Activated CD8-positive, alpha-beta T cell treated with anti-CD3 and anti-CD28 coated beads, Interleukin-2, amount 10 ng/mL, durations not matched to agents 7 days and 5 days (primary cell): ENCODE results near the gene PPP1R9A. TPM values are rescaled to one million over a fixed set of nuclear protein-coding genes. Genes with fewer than 3 reads are reported as not detected.

Experiments
- ATAC-seq: fragments of 150-1000 bp; cut with Tn5 transposase; one replicate; pipeline ENCODE4 v1.10.0; 2021; ENCODE audit warnings: moderate library complexity
- CTCF ChIA-PET: fragments of 350-600 bp; sonication (Branson Sonifier 250); formaldehyde crosslinking; loops from one replicate; lab custom pipeline; 2021; ENCODE audit warnings: antibody characterized with exemption; lab: Charles Lee
- POLR2A ChIA-PET: fragments of 350-600 bp; sonication (Branson Sonifier 250); formaldehyde crosslinking; loops from one replicate; lab custom pipeline; 2021; ENCODE audit warnings: antibody characterized with exemption; lab: Charles Lee
- DNase-seq: peaks from one replicate; pipeline ENCODE4 v3.0.0-alpha.2; 2020
- H3K27ac Mint-ChIP-seq: one replicate; pipeline ENCODE4 v1.8.0; 2021; ENCODE audit warnings: mild to moderate bottlenecking, mixed read lengths
- H3K27me3 Mint-ChIP-seq: one replicate; pipeline ENCODE4 v1.8.0; 2021; ENCODE audit warnings: low read depth, mixed read lengths
- H3K36me3 Mint-ChIP-seq: one replicate; pipeline ENCODE4 v1.8.0; 2021; ENCODE audit warnings: low read depth, mixed read lengths
- H3K4me1 Mint-ChIP-seq: one replicate; pipeline ENCODE4 v1.8.0; 2021; ENCODE audit warnings: low read depth, mixed read lengths
- H3K4me3 Mint-ChIP-seq: one replicate; pipeline ENCODE4 v1.8.0; 2021; ENCODE audit warnings: mild to moderate bottlenecking, mixed read lengths
- H3K9me3 Mint-ChIP-seq: one replicate; pipeline ENCODE4 v1.8.0; 2022; ENCODE audit warnings: mixed read lengths; ENCODE audit not compliant: insufficient read depth
- total RNA-seq, 2 experiments: library from RNA; stranded (reverse); gene quantifications; one replicate each; pipeline ENCODE4 v1.2.3, GENCODE V29; 2021

Gene PPP1R9A
- not detected for total RNA-seq

- POLR2A ChIA-PET, result no interaction called here
- Mint-ChIP-seq H3K27me3 (peaks cover 36% of the 10 kb centered on the region), H3K4me1 (peaks cover 4% of the 10 kb centered on the region), H3K27ac (no peak within 1 kb of the TSS), H3K4me3 (no peak within 1 kb of the TSS), H3K36me3 (no peaks in the 10 kb centered on the region), H3K9me3 (no peaks in the 10 kb centered on the region)
- no peak for ATAC-seq
- CTCF ChIA-PET, result no interaction called here
- no peak for DNase-seq
Observed at GRCh38 chr7:94907026-94907810, at the start of gene PPP1R9A. Gene PPP1R9A, plus strand, starts transcription at chr7:94907594. Its CDS starts 2,520 bp downstream, at chr7:94910114.

- H3K9me3 Mint-ChIP-seq, result no peaks in the 10 kb centered on the region
- DNase-seq (no peak), ATAC-seq (no peak)
- ChIA-PET POLR2A (no interaction called here), CTCF (no interaction called here)
- H3K27ac Mint-ChIP-seq, result no peak overlapping the region
- H3K4me1 Mint-ChIP-seq, result no peaks in the 10 kb centered on the region
- H3K36me3 Mint-ChIP-seq, result no peaks in the 10 kb centered on the region
- H3K27me3 Mint-ChIP-seq, result no peaks in the 10 kb centered on the region
- H3K4me3 Mint-ChIP-seq, result no peak overlapping the region
Observed at GRCh38 chr7:94871132-94871531, 36.3 kb upstream of the PPP1R9A start.

- H3K27ac Mint-ChIP-seq, result no peak overlapping the region
- H3K4me3 Mint-ChIP-seq, result no peak overlapping the region
- POLR2A ChIA-PET, result no interaction called here
- ATAC-seq (no peak), DNase-seq (no peak)
- no peaks in the 10 kb centered on the region for H3K27me3 Mint-ChIP-seq
- CTCF ChIA-PET, result no interaction called here
- H3K4me1 Mint-ChIP-seq, result no peaks in the 10 kb centered on the region
- no peaks in the 10 kb centered on the region for H3K36me3 Mint-ChIP-seq
- no peaks in the 10 kb centered on the region for H3K9me3 Mint-ChIP-seq
Observed at GRCh38 chr7:94873239-94873638, 34.2 kb upstream of the PPP1R9A start.

GRCh38 chr7:94874036-94874785 is 33.2 kb upstream of the PPP1R9A start:
- Mint-ChIP-seq H3K4me1 (no peaks in the 10 kb centered on the region), H3K27ac (no peak overlapping the region), H3K36me3 (no peaks in the 10 kb centered on the region), H3K27me3 (no peaks in the 10 kb centered on the region), H3K9me3 (no peaks in the 10 kb centered on the region), H3K4me3 (no peak overlapping the region)
- ATAC-seq, result no peak
- DNase-seq, result no peak
- ChIA-PET POLR2A (no interaction called here), CTCF (no interaction called here)

GRCh38 chr7:94875201-94875600 is 32.2 kb upstream of the PPP1R9A start:
- H3K27me3 Mint-ChIP-seq, result no peaks in the 10 kb centered on the region
- DNase-seq, result no peak
- ChIA-PET POLR2A (no interaction called here), CTCF (no interaction called here)
- no peak for ATAC-seq
- H3K4me1 Mint-ChIP-seq, result no peaks in the 10 kb centered on the region
- no peaks in the 10 kb centered on the region for H3K36me3 Mint-ChIP-seq
- no peak overlapping the region for H3K4me3 Mint-ChIP-seq
- no peaks in the 10 kb centered on the region for H3K9me3 Mint-ChIP-seq
- H3K27ac Mint-ChIP-seq, result no peak overlapping the region

GRCh38 chr7:94877731-94878670 is 29.4 kb upstream of the PPP1R9A start:
- ATAC-seq (no peak), DNase-seq (no peak)
- ChIA-PET CTCF (no interaction called here), POLR2A (no interaction called here)
- Mint-ChIP-seq H3K4me1 (no peaks in the 10 kb centered on the region), H3K36me3 (no peaks in the 10 kb centered on the region), H3K9me3 (no peaks in the 10 kb centered on the region), H3K4me3 (no peak overlapping the region), H3K27me3 (no peaks in the 10 kb centered on the region), H3K27ac (no peak overlapping the region)

GRCh38 chr7:94882891-94883290 is 24.5 kb upstream of the PPP1R9A start:
- POLR2A ChIA-PET, result no interaction called here

GRCh38 chr7:94883616-94884015 is 23.8 kb upstream of the PPP1R9A start:
- Mint-ChIP-seq H3K27me3 (no peaks in the 10 kb centered on the region), H3K27ac (no peak overlapping the region), H3K9me3 (no peaks in the 10 kb centered on the region), H3K4me3 (no peak overlapping the region), H3K36me3 (no peaks in the 10 kb centered on the region), H3K4me1 (no peaks in the 10 kb centered on the region)
- POLR2A ChIA-PET, result no interaction called here
- CTCF ChIA-PET, result no interaction called here
- ATAC-seq (no peak), DNase-seq (no peak)

More at GRCh38 chr7:94882891-94883290, 24.5 kb upstream of the PPP1R9A start:
- H3K27ac Mint-ChIP-seq, result no peak overlapping the region
- DNase-seq, result no peak
- H3K4me1 Mint-ChIP-seq, result no peaks in the 10 kb centered on the region
- H3K9me3 Mint-ChIP-seq, result no peaks in the 10 kb centered on the region
- no peak for ATAC-seq
- H3K27me3 Mint-ChIP-seq, result no peaks in the 10 kb centered on the region
- no peaks in the 10 kb centered on the region for H3K36me3 Mint-ChIP-seq
- no peak overlapping the region for H3K4me3 Mint-ChIP-seq
- CTCF ChIA-PET, result no interaction called here

GRCh38 chr7:94888551-94888950 is 18.8 kb upstream of the PPP1R9A start:
- Mint-ChIP-seq H3K4me1 (no peaks in the 10 kb centered on the region), H3K4me3 (no peak overlapping the region), H3K27me3 (no peaks in the 10 kb centered on the region), H3K9me3 (no peaks in the 10 kb centered on the region), H3K36me3 (no peaks in the 10 kb centered on the region), H3K27ac (no peak overlapping the region)
- CTCF ChIA-PET, result no interaction called here
- ATAC-seq, result no peak
- DNase-seq, result no peak
- POLR2A ChIA-PET, result no interaction called here

GRCh38 chr7:94888995-94889523 is 18.3 kb upstream of the PPP1R9A start:
- no peak overlapping the region for H3K27ac Mint-ChIP-seq
- H3K36me3 Mint-ChIP-seq, result no peaks in the 10 kb centered on the region
- no peak for ATAC-seq
- H3K4me1 Mint-ChIP-seq, result no peaks in the 10 kb centered on the region
- H3K27me3 Mint-ChIP-seq, result no peaks in the 10 kb centered on the region
- H3K9me3 Mint-ChIP-seq, result no peaks in the 10 kb centered on the region
- ChIA-PET POLR2A (no interaction called here), CTCF (no interaction called here)
- no peak overlapping the region for H3K4me3 Mint-ChIP-seq
- no peak for DNase-seq

GRCh38 chr7:94890216-94890615 is 17.2 kb upstream of the PPP1R9A start:
- peaks cover 4% of the 10 kb centered on the region for H3K9me3 Mint-ChIP-seq
- H3K4me3 Mint-ChIP-seq, result no peak overlapping the region
- ATAC-seq (no peak), DNase-seq (no peak)
- no peaks in the 10 kb centered on the region for H3K36me3 Mint-ChIP-seq
- ChIA-PET CTCF (no interaction called here), POLR2A (no interaction called here)
- H3K27me3 Mint-ChIP-seq, result no peaks in the 10 kb centered on the region
- H3K27ac Mint-ChIP-seq, result no peak overlapping the region
- no peaks in the 10 kb centered on the region for H3K4me1 Mint-ChIP-seq
